ENCODE data around the gene ZC3H18. TPM values are rescaled to one million over a fixed set of nuclear protein-coding genes. Genes with fewer than 3 reads are reported as not detected.

ZC3H18 gene
- polyA plus RNA-seq, 1 donor from 2014 or later: 12.8 TPM

DNA sequence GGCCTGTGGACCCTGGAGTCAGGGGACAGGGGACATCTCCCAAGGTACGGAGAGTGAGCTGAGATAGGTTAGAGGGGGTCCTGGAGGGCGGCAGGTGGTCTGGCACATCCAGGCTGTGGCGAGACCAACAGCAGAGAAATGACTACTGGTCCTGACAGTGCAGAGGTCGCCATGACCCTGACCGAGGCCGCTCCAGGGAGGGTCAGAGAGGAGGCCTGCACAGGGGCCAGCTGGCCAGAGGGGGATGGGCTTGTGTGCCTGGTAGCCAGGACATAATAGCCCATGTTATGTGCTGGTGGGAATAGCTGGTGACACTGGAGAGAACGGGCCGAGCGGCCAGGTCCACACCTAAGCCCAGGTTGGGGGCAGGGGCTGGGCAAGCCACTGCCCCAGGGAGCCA is 40.6 kb upstream of the ZC3H18 start:
- Histone ChIP-seq H3K4me3 (ENCODE audit: low read length) (no peak overlapping the region), H3F3A (ENCODE audit: insufficient read depth, low read length, poor library complexity, severe bottlenecking) (no peaks in the 10 kb centered on the region), H3K27ac (ENCODE audit: low read length) (no peak overlapping the region), H3K9me2 (ENCODE audit: insufficient read depth, low read length) (no peaks in the 10 kb centered on the region), H3K4me2 (ENCODE audit: low read length) (no peak overlapping the region), H3K79me2 (replicated peaks; ENCODE audit: insufficient read depth, low read length) (no peaks in the 10 kb centered on the region), H3K27me3 (ENCODE audit: insufficient read depth, low read depth, low read length) (no peaks in the 10 kb centered on the region), H3K9me3 (ENCODE audit: low read length) (no peaks in the 10 kb centered on the region), H3K9ac (ENCODE audit: low read length) (no peak overlapping the region), H3K36me3 (ENCODE audit: insufficient read depth, low read length) (no peaks in the 10 kb centered on the region), H4K20me1 (ENCODE audit: insufficient read depth) (no peaks in the 10 kb centered on the region), H2AFZ (ENCODE audit: low read depth, low read length) (no peak overlapping the region)
- no peak for TF ChIP-seq EP300 (conservative IDR thresholded peaks at IDR 0.05; ENCODE audit: poor library complexity, severe bottlenecking)
- TF ChIP-seq EZH2 (IDR thresholded peaks at IDR 0.05; ENCODE audit: borderline replicate concordance, insufficient read depth, low read length, poor library complexity, severe bottlenecking): no peak
- TF ChIP-seq MXI1 (conservative IDR thresholded peaks at IDR 0.05; ENCODE audit: poor library complexity, severe bottlenecking): no peak
- no peak for TF ChIP-seq SMC3 (conservative IDR thresholded peaks at IDR 0.05; ENCODE audit: poor library complexity)
- TF ChIP-seq RAD21 (conservative IDR thresholded peaks at IDR 0.05): no peak
- no peak for TF ChIP-seq TAF1 (IDR thresholded peaks at IDR 0.05; ENCODE audit: low read depth)
- TF ChIP-seq POLR2AphosphoS5 (IDR thresholded peaks at IDR 0.05): no peak
- TF ChIP-seq, protein P1, sequence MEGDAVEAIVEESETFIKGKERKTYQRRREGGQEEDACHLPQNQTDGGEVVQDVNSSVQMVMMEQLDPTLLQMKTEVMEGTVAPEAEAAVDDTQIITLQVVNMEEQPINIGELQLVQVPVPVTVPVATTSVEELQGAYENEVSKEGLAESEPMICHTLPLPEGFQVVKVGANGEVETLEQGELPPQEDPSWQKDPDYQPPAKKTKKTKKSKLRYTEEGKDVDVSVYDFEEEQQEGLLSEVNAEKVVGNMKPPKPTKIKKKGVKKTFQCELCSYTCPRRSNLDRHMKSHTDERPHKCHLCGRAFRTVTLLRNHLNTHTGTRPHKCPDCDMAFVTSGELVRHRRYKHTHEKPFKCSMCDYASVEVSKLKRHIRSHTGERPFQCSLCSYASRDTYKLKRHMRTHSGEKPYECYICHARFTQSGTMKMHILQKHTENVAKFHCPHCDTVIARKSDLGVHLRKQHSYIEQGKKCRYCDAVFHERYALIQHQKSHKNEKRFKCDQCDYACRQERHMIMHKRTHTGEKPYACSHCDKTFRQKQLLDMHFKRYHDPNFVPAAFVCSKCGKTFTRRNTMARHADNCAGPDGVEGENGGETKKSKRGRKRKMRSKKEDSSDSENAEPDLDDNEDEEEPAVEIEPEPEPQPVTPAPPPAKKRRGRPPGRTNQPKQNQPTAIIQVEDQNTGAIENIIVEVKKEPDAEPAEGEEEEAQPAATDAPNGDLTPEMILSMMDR (IDR thresholded peaks at IDR 0.05; ENCODE audit: poor library complexity, severe bottlenecking): no peak
- TF ChIP-seq, protein P2, sequence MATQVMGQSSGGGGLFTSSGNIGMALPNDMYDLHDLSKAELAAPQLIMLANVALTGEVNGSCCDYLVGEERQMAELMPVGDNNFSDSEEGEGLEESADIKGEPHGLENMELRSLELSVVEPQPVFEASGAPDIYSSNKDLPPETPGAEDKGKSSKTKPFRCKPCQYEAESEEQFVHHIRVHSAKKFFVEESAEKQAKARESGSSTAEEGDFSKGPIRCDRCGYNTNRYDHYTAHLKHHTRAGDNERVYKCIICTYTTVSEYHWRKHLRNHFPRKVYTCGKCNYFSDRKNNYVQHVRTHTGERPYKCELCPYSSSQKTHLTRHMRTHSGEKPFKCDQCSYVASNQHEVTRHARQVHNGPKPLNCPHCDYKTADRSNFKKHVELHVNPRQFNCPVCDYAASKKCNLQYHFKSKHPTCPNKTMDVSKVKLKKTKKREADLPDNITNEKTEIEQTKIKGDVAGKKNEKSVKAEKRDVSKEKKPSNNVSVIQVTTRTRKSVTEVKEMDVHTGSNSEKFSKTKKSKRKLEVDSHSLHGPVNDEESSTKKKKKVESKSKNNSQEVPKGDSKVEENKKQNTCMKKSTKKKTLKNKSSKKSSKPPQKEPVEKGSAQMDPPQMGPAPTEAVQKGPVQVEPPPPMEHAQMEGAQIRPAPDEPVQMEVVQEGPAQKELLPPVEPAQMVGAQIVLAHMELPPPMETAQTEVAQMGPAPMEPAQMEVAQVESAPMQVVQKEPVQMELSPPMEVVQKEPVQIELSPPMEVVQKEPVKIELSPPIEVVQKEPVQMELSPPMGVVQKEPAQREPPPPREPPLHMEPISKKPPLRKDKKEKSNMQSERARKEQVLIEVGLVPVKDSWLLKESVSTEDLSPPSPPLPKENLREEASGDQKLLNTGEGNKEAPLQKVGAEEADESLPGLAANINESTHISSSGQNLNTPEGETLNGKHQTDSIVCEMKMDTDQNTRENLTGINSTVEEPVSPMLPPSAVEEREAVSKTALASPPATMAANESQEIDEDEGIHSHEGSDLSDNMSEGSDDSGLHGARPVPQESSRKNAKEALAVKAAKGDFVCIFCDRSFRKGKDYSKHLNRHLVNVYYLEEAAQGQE (IDR thresholded peaks at IDR 0.05; ENCODE audit: borderline replicate concordance): no peak

DNA sequence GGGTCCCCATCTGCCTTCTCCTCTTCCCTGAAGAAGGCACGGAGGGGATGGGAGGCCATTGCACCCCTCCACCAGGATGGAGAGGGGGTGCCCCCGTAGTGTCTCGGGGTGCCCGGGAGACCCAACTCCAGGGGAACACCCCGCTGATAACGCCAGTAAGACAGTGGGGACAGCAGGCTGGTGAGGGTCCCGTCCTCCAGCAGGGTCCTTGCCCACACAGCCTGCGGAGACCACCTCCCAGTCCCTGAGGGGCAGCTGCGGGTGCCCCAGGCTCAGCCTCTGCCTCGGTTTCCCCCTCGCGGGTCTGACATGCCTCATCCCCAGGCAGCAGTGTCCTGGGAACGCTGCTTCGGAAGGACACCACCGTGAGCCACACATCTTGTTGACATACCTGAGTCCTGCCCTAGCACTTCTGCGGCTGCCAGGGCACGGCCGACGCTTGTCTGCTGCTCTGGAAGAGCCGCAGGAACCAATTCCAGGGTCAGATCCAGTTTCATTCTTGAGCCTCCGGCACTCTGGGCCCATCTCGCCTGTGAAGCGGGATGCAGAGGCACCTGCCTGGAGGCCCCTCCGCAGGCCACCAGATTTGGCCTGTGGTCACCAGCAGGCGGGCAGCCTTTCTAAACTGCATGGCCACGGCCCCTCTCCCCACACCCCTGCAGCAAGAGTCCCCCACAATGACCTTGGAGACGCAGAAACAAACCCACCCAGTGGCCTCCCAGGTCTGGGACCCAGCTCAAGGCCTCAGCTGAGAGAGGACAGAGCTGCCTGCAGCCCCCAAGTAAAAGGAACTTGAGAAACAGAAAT is 39.9 kb upstream of the ZC3H18 start:
- Histone ChIP-seq H3K9me3 (ENCODE audit: low read length) (no peaks in the 10 kb centered on the region), H3K9ac (ENCODE audit: low read length) (no peak overlapping the region), H3K27ac (ENCODE audit: low read length) (no peak overlapping the region), H4K20me1 (ENCODE audit: insufficient read depth) (no peaks in the 10 kb centered on the region), H3K9me2 (ENCODE audit: insufficient read depth, low read length) (no peaks in the 10 kb centered on the region), H3K36me3 (ENCODE audit: insufficient read depth, low read length) (no peaks in the 10 kb centered on the region), H3K4me2 (ENCODE audit: low read length) (no peak overlapping the region), H3K79me2 (replicated peaks; ENCODE audit: insufficient read depth, low read length) (no peaks in the 10 kb centered on the region), H2AFZ (ENCODE audit: low read depth, low read length) (no peak overlapping the region), H3F3A (ENCODE audit: insufficient read depth, low read length, poor library complexity, severe bottlenecking) (no peaks in the 10 kb centered on the region), H3K4me3 (ENCODE audit: low read length) (no peak overlapping the region), H3K27me3 (ENCODE audit: insufficient read depth, low read depth, low read length) (no peaks in the 10 kb centered on the region)
- TF ChIP-seq EP300 (conservative IDR thresholded peaks at IDR 0.05; ENCODE audit: poor library complexity, severe bottlenecking) (no peak), EZH2 (IDR thresholded peaks at IDR 0.05; ENCODE audit: borderline replicate concordance, insufficient read depth, low read length, poor library complexity, severe bottlenecking) (no peak), RAD21 (conservative IDR thresholded peaks at IDR 0.05) (no peak), SMC3 (conservative IDR thresholded peaks at IDR 0.05; ENCODE audit: poor library complexity) (no peak)
- TF ChIP-seq, protein P2 (IDR thresholded peaks at IDR 0.05; ENCODE audit: borderline replicate concordance): no peak
